ENCODE data around the gene F2. TPM values are rescaled to one million over a fixed set of nuclear protein-coding genes. Genes with fewer than 3 reads are reported as not detected.

The F2 gene
- total RNA-seq, 1 donor from 2014 or later: 0.29 TPM

GRCh38 chr11:46731545-46731944 lies 12.5 kb downstream of the F2 start:
- no peak for TF ChIP-seq CTCF (IDR thresholded peaks at IDR 0.05; ENCODE audit: partially characterized antibody, unreplicated experiment)
- Mint-ChIP-seq H3K4me1 (ENCODE audit: low read depth, unreplicated experiment) (no peaks in the 10 kb centered on the region), H3K9me3 (ENCODE audit: unreplicated experiment) (no peaks in the 10 kb centered on the region), H3K27ac (ENCODE audit: unreplicated experiment) (no peak overlapping the region), H3K36me3 (ENCODE audit: unreplicated experiment) (no peaks in the 10 kb centered on the region), H3K4me3 (ENCODE audit: unreplicated experiment) (no peak overlapping the region), H3K27me3 (ENCODE audit: unreplicated experiment) (peaks cover 3% of the 10 kb centered on the region)
- DNase-seq: no peak

GRCh38 chr11:46733234-46733633 lies 14.2 kb downstream of the F2 start:
- Mint-ChIP-seq H3K4me1 (ENCODE audit: low read depth, unreplicated experiment) (no peaks in the 10 kb centered on the region), H3K27ac (ENCODE audit: unreplicated experiment) (no peak overlapping the region)
- no peak for TF ChIP-seq CTCF (IDR thresholded peaks at IDR 0.05; ENCODE audit: partially characterized antibody, unreplicated experiment)

DNA sequence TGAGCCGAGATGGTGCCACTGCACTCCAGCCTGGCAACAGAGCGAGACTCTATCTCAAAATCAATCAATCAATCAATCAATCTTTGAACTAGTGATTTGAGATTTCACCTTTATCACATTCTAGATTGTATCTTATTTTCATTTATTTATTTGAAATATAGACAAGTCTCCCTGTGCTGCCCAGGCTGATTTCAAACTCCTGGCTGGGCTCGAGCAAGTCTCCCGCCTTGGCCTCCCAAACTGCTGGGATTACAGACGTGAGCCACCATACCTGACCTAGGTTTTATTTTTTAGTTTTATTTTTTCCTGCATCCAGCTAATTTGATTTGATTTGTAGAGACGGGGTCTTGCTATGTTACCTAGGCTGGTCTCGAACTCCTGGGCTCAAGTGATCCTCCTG lies 17.1 kb downstream of the F2 start:
- H3K4me1 Mint-ChIP-seq (ENCODE audit: low read depth, unreplicated experiment): no peaks in the 10 kb centered on the region
- no peak for TF ChIP-seq CTCF (IDR thresholded peaks at IDR 0.05; ENCODE audit: partially characterized antibody, unreplicated experiment)
- peaks cover 3% of the 10 kb centered on the region for H3K27me3 Mint-ChIP-seq (ENCODE audit: unreplicated experiment)
- H3K4me3 Mint-ChIP-seq (ENCODE audit: unreplicated experiment): no peak overlapping the region
- DNase-seq: no peak
- no peak overlapping the region for H3K27ac Mint-ChIP-seq (ENCODE audit: unreplicated experiment)
- peaks cover 3% of the 10 kb centered on the region for H3K9me3 Mint-ChIP-seq (ENCODE audit: unreplicated experiment)
- H3K36me3 Mint-ChIP-seq (ENCODE audit: unreplicated experiment): no peaks in the 10 kb centered on the region

More at GRCh38 chr11:46733234-46733633, 14.2 kb downstream of the F2 start:
- H3K4me3 Mint-ChIP-seq (ENCODE audit: unreplicated experiment): no peak overlapping the region
- no peaks in the 10 kb centered on the region for H3K36me3 Mint-ChIP-seq (ENCODE audit: unreplicated experiment)
- no peaks in the 10 kb centered on the region for H3K9me3 Mint-ChIP-seq (ENCODE audit: unreplicated experiment)
- H3K27me3 Mint-ChIP-seq (ENCODE audit: unreplicated experiment): no peaks in the 10 kb centered on the region
- no peak for DNase-seq

DNA sequence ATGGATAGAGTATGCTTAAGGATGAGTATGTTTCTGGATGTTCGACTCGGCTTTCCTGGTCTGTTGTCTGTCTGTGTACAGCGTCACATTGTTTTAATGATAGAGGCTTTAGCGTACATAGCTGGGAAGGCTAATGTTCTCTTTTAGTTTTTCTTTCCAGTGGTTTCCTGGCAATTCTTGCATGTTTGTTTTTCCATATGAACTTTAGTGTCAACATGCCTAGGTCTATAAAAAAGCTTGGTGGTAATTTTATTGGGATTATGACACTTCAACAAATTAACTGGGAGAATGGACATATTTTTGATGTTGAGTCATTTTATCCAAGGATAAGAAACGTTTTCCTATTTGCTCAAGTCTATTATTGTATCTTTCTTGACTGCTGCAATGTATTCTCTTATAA lies 17.6 kb downstream of the F2 start:
- Mint-ChIP-seq H3K27me3 (ENCODE audit: unreplicated experiment) (peaks cover 3% of the 10 kb centered on the region), H3K36me3 (ENCODE audit: unreplicated experiment) (peaks cover under 1% of the 10 kb centered on the region), H3K27ac (ENCODE audit: unreplicated experiment) (no peak overlapping the region), H3K4me1 (ENCODE audit: low read depth, unreplicated experiment) (no peaks in the 10 kb centered on the region), H3K4me3 (ENCODE audit: unreplicated experiment) (no peak overlapping the region), H3K9me3 (ENCODE audit: unreplicated experiment) (peaks cover 3% of the 10 kb centered on the region)
- no peak for DNase-seq
- no peak for TF ChIP-seq CTCF (IDR thresholded peaks at IDR 0.05; ENCODE audit: partially characterized antibody, unreplicated experiment)

DNA sequence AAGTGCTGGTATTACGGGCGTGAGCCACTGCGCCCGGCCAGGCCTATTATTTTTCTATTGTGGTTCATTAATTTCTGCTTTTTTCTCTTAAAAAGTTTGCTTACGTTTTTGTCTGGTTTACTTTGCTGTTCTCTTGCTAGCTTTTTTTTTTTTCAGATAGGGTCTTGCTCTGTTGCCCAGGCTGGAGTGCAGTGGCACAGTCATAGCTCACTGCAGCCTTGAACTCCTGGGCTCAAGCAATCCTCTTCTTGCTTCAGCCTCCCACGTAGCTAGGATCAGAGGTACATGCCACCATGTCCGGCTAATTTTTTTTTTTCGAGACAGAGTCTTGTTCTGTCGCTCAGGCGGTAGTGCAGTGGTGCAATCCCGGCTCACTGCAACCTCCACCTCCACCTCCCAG lies 18.7 kb downstream of the F2 start:
- peaks cover 9% of the 10 kb centered on the region for H3K36me3 Mint-ChIP-seq (ENCODE audit: unreplicated experiment)
- H3K27ac Mint-ChIP-seq (ENCODE audit: unreplicated experiment): no peak overlapping the region
- no peak for DNase-seq
- H3K27me3 Mint-ChIP-seq (ENCODE audit: unreplicated experiment): peaks cover 5% of the 10 kb centered on the region
- H3K9me3 Mint-ChIP-seq (ENCODE audit: unreplicated experiment): peaks cover 3% of the 10 kb centered on the region
- H3K4me1 Mint-ChIP-seq (ENCODE audit: low read depth, unreplicated experiment): no peaks in the 10 kb centered on the region
- H3K4me3 Mint-ChIP-seq (ENCODE audit: unreplicated experiment): no peak overlapping the region
- TF ChIP-seq CTCF (IDR thresholded peaks at IDR 0.05; ENCODE audit: partially characterized antibody, unreplicated experiment): no peak
